GM23248 (cell line): ENCODE data around the gene SPATA12. TPM values are rescaled to one million over a fixed set of nuclear protein-coding genes. Genes with fewer than 3 reads are reported as not detected.

Experiments used
- DNase-seq: peaks from one replicate; pipeline ENCODE4 v3.0.0-alpha.2; 2015
- H2AFZ ChIP-seq: fragments of 200-600 bp; sonication (generic); 2 replicates; pipeline ENCODE4 v1.6.1; 2016; ENCODE audit warnings: antibody characterized with exemption
- H3F3A ChIP-seq: fragments of 200-600 bp; sonication (generic); 2 replicates; pipeline ENCODE4 v1.6.1; 2016; ENCODE audit warnings: mild to moderate bottlenecking, antibody characterized with exemption, mixed run types; ENCODE audit not compliant: insufficient read depth
- H3K27ac ChIP-seq: fragments of 200-600 bp; sonication (generic); 2 replicates; pipeline ENCODE4 v1.5.1; 2016; ENCODE audit warnings: mild to moderate bottlenecking
- H3K27me3 ChIP-seq: fragments of 200-600 bp; sonication (generic); replicated peaks from 2 replicates; pipeline ENCODE4 v1.6.1; 2016; ENCODE audit warnings: mild to moderate bottlenecking; ENCODE audit not compliant: insufficient read depth
- H3K36me3 ChIP-seq: fragments of 200-600 bp; sonication (generic); 2 replicates; pipeline ENCODE4 v1.6.1; 2016; ENCODE audit warnings: low read depth, mild to moderate bottlenecking
- H3K4me1 ChIP-seq: fragments of 200-600 bp; sonication (generic); 2 replicates; pipeline ENCODE4 v1.6.1; 2016; ENCODE audit warnings: mild to moderate bottlenecking; ENCODE audit not compliant: insufficient read depth
- H3K4me2 ChIP-seq: fragments of 200-600 bp; sonication (generic); one replicate; pipeline ENCODE4 v1.6.1; 2016; ENCODE audit warnings: mild to moderate bottlenecking; ENCODE audit not compliant: unreplicated experiment
- H3K4me3 ChIP-seq: fragments of 200-600 bp; sonication (generic); 2 replicates; pipeline ENCODE4 v1.5.1; 2016; ENCODE audit warnings: mild to moderate bottlenecking
- H3K79me2 ChIP-seq: fragments of 200-600 bp; sonication (generic); 2 replicates; pipeline ENCODE4 v1.6.1; 2016; ENCODE audit warnings: mild to moderate bottlenecking; ENCODE audit not compliant: insufficient read depth
- H3K9ac ChIP-seq: fragments of 200-600 bp; sonication (generic); 2 replicates; pipeline ENCODE4 v1.6.1; 2016; ENCODE audit warnings: mild to moderate bottlenecking
- H3K9me2 ChIP-seq: fragments of 200-600 bp; sonication (generic); 2 replicates; pipeline ENCODE4 v1.6.1; 2016; ENCODE audit warnings: mixed run types, mild to moderate bottlenecking, moderate library complexity; ENCODE audit not compliant: insufficient read depth
- H3K9me3 ChIP-seq: fragments of 200-600 bp; sonication (generic); one replicate; pipeline ENCODE4 v1.6.1; 2017; ENCODE audit warnings: low read depth
- H4K20me1 ChIP-seq: fragments of 200-600 bp; sonication (generic); 2 replicates; pipeline ENCODE4 v1.6.0; 2016; ENCODE audit not compliant: insufficient read depth
- EZH2 ChIP-seq: fragments of 200-600 bp; sonication (generic); IDR thresholded peaks from 2 replicates; pipeline ENCODE4 v1.6.1; 2018; ENCODE audit warnings: antibody characterized with exemption, mild to moderate bottlenecking; ENCODE audit not compliant: insufficient read depth, poor library complexity, severe bottlenecking
- EZH2phosphoT487 ChIP-seq: fragments of 200-600 bp; sonication (generic); IDR thresholded peaks from 2 replicates; pipeline ENCODE4 v1.6.1; 2018; ENCODE audit warnings: antibody characterized with exemption, moderate library complexity, mild to moderate bottlenecking, low read depth; ENCODE audit not compliant: insufficient read depth
- WGBS, 2 experiments: methylation state at CpG; one replicate each; pipeline ENCODE4 v1.1.6; 2015 to 2017; ENCODE audit warnings: low lambda C conversion rate in 2 of 2, low coverage in 1 of 2; ENCODE audit errors: missing lambda C conversion rate in 2 of 2; 5-methylcytosine and 5-hydroxymethylcytosine counted together
- in situ Hi-C: fragments of 300-500 bp; cut with MboI; formaldehyde crosslinking; loops from 2 replicates; pipeline ENCODE4 v1.15.0; 2020
- polyA plus RNA-seq: library from polyadenylated mRNA; unstranded; fragments of >200 nt; fragmentation: Nextera tagmentation; extraction: Ambion mirVana; gene quantifications from 2 replicates; pipeline ENCODE4 v1.2.1, GENCODE V29; 2016
- total RNA-seq: library from RNA; depleted of rRNA; stranded (reverse); fragments of >200 nt; shearing (Covaris generic); gene quantifications from 2 replicates; pipeline ENCODE4 v1.2.3, GENCODE V29; 2014

Gene SPATA12
- total and polyA plus RNA-seq, 2 experiments from 2014 or later = not detected

- Histone ChIP-seq H3F3A (no peaks in the 10 kb centered on the region), H3K4me2 (no peak overlapping the region), H3K4me3 (no peak overlapping the region), H3K27me3 (no peaks in the 10 kb centered on the region), H3K9me3 (no peaks in the 10 kb centered on the region), H3K9ac (no peak overlapping the region), H3K36me3 (no peaks in the 10 kb centered on the region), H3K79me2 (no peaks in the 10 kb centered on the region), H3K27ac (no peak overlapping the region), H3K4me1 (peaks cover 6% of the 10 kb centered on the region; the same call in 1 of the 2 replicates), H3K9me2 (no peaks in the 10 kb centered on the region), H4K20me1 (no peaks in the 10 kb centered on the region), H2AFZ (no peak overlapping the region)
- DNase-seq = no peak
- TF ChIP-seq EZH2phosphoT487 (no peak), EZH2 (no peak)
- in situ Hi-C loops = no loop called here
- 95 to 99% methylated on average over 8 of the region's 8 CpGs for WGBS, 2 experiments
Measured at GRCh38 chr3:57108684-57109083, 48.2 kb downstream of the SPATA12 start.

- no peaks in the 10 kb centered on the region for H4K20me1 ChIP-seq
- H3K4me2 ChIP-seq = no peak overlapping the region
- no peak for TF ChIP-seq EZH2phosphoT487
- TF ChIP-seq EZH2 = no peak
- no peaks in the 10 kb centered on the region for H3F3A ChIP-seq
- no peaks in the 10 kb centered on the region for H3K27me3 ChIP-seq
- no peak overlapping the region for H3K4me3 ChIP-seq
- H3K27ac ChIP-seq = no peak overlapping the region
- no peaks in the 10 kb centered on the region for H3K79me2 ChIP-seq
- in situ Hi-C loops = no loop called here
- H2AFZ ChIP-seq = no peak overlapping the region
- H3K4me1 ChIP-seq = peaks cover 6% of the 10 kb centered on the region; the same call in 1 of the 2 replicates
- no peaks in the 10 kb centered on the region for H3K36me3 ChIP-seq
- no peaks in the 10 kb centered on the region for H3K9me2 ChIP-seq
- no peak overlapping the region for H3K9ac ChIP-seq
- 80 to 83% methylated on average over 15 of the region's 15 CpGs for WGBS, 2 experiments
- H3K9me3 ChIP-seq = no peaks in the 10 kb centered on the region
- no peak for DNase-seq
Measured at GRCh38 chr3:57109437-57110199, 49.2 kb downstream of the SPATA12 start.

- no peak overlapping the region for H2AFZ ChIP-seq
- no peaks in the 10 kb centered on the region for H3K27me3 ChIP-seq
- DNase-seq = no peak
- no peaks in the 10 kb centered on the region for H3K79me2 ChIP-seq
- H3K4me2 ChIP-seq = no peak overlapping the region
- no peaks in the 10 kb centered on the region for H3K36me3 ChIP-seq
- TF ChIP-seq EZH2 (no peak), EZH2phosphoT487 (no peak)
- in situ Hi-C loops = no loop called here
- H3K4me3 ChIP-seq = no peak overlapping the region
- H3F3A ChIP-seq = no peaks in the 10 kb centered on the region
- no peaks in the 10 kb centered on the region for H4K20me1 ChIP-seq
- H3K9ac ChIP-seq = no peak overlapping the region
- H3K4me1 ChIP-seq = peaks cover 6% of the 10 kb centered on the region; the same call in 1 of the 2 replicates
- no peak overlapping the region for H3K27ac ChIP-seq
- 79 to 89% methylated on average over 4 of the region's 4 CpGs for WGBS, 2 experiments
- H3K9me3 ChIP-seq = no peaks in the 10 kb centered on the region
- H3K9me2 ChIP-seq = no peaks in the 10 kb centered on the region
Measured at GRCh38 chr3:57110214-57110613, 49.8 kb downstream of the SPATA12 start.

- Histone ChIP-seq H3K4me2 (no peak overlapping the region), H3K9ac (no peak overlapping the region), H3K79me2 (no peaks in the 10 kb centered on the region), H2AFZ (no peak overlapping the region), H3K36me3 (no peaks in the 10 kb centered on the region), H3K9me2 (no peaks in the 10 kb centered on the region), H3K4me3 (no peak overlapping the region), H3K27ac (no peak overlapping the region), H3K27me3 (no peaks in the 10 kb centered on the region), H3K4me1 (peaks cover 6% of the 10 kb centered on the region; the same call in 1 of the 2 replicates), H4K20me1 (no peaks in the 10 kb centered on the region), H3F3A (no peaks in the 10 kb centered on the region), H3K9me3 (no peaks in the 10 kb centered on the region)
- DNase-seq = no peak
- in situ Hi-C loops = no loop called here
- TF ChIP-seq EZH2 = no peak
- no peak for TF ChIP-seq EZH2phosphoT487
- 82 to 86% methylated on average over 14 of the region's 14 CpGs for WGBS, 2 experiments
Measured at GRCh38 chr3:57110798-57111197, 50.3 kb downstream of the SPATA12 start.
